ENCODE results near the gene GRM8.

GRM8 gene

DNA sequence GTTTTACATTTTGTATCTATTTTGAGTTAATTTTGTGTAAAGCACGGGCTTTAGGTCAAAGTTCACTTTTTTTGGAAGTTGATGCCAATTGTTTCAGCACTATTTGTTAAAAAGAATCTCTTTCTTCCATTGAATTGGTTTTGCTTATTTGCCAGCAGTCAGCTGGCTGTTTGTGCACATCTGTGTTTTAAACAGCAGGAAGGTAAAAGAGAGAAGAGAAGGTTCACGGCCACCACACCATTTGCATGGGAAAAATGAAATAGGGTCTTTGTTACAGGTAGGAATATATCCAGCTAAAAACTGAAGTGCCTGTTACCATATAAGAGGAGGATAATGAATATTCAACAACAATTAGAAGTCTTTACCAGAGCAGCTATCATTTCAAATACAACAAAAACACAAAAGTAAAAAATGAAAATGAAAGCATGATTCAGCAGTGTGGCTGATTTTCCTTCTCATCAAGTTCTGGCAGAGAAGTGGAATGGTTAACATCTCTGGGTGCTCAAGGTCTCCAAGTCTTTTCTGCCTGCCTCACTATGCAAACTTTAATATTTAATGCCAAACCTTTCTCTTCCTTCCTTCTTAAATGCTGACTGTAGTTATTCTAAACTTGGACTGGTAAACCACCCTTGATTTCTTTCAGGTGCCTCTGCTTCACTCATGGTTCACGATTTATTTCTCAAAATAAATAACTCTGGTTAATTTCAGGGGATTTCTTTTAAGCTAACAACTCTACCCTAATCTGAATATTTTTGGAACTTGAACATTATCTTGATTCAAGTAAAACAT, 841.5 kb downstream of the GRM8 start:
- no peak for DNase-seq

DNA sequence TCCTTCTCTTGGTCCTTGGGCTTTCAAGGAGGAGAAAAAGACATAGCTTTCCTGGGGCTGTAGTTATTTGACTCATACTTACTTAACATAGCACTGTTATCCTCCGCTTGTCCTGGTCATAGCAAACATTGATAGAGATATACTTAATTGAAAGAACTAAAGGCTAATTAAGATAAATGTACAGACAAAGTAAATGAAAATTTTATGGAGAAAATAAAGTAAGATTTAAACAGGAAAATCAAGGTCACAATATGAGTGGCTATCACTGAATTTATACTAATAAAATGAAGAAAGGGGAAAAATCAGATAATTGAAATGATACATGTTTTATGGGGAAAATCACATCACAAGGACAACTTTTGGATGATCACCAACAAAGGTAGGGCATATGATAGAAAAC, 849.7 kb downstream of the GRM8 start:
- no peak for DNase-seq

DNA sequence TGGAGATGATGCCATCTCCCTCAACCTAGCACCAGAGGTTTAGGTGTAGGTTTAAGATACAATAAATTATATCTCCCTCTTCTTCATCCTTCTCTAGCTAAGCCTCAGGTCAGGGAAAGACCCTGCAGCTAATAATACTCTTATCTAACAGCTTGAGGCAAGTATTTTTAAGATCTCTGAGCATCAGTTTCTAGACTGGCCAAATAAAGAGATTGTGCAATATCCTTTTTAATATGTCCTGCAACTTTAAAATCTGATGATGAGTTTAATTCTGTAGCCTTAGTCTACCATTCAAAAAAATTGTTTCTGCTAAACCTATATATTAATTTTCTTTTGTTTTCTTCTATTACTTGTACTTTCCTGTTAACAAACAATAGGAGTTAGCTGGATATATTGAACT, 850.8 kb downstream of the GRM8 start:
- DNase-seq, result no peak

DNA sequence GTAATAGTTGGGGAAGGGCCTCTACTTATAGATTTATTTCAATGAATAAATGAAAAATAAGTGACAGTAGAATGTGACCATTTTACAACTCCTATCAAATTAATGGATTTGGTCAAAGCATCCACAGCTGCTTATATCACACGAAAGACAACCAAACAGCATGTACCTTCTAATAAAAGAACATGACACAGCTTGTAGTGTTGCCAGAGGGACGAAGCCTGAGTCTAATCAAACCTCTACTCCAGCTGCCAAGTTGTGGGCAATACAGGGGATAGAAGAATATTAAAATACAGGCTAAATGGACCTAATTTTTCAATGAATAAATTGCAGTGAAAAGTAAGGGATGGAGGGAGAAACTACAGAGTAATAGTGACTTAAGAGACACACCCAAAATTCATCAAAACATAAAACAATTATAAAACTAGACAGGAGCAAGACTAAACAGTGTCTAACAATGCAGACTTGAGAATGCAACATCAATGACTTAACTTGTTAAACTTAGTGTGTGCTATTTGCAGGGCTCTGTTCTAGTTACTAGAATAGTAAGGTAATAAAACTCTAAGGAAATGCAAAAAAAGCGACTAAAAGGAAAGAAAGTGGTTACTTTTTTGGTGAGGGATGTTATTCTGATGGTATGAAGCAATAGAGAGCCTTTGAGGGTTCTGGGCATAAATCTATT, 853.8 kb downstream of the GRM8 start:
- no peak for DNase-seq

DNA sequence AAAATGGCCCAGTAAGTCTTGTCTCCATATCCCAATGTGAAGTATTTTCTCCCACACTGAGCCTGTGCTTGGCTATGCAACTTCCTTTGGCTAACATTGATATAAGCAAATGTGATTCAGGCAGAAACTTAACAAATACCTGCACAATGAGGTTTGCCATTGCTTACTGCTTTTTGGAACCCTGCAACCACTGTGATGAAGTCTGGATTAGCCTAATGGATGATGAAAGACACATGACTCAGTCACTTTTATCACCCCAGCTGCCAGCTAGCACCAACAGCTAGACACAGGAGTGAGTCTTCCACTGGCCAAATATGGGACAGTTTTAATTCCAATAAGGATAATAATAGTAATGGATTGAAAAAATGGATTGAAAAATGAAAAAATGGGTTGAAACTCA, 854.5 kb downstream of the GRM8 start:
- no peak for DNase-seq

DNA sequence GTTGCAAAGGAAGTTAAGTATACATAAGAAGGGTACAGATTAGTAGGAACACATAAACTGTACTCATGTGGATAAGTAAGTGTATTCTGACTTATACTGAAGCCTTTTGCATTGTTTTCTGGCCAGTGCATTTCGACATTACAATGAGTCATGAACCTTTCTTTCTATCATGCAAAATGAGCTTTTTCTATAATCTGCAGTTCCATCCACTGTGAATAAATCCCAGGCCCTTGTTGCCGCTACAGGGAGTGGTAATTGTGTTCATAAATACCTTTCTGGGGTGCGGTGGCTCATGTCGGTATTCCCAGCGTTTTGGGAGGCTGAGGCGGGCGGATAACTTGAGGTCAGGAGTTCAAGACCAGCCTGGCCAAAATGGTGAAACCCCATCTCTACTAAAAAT, 858.3 kb downstream of the GRM8 start:
- DNase-seq, result no peak

All from hippocampal formation (tissue), 2 donors.